ENCODE measurements around the gene APH1B.

The APH1B gene

DNA sequence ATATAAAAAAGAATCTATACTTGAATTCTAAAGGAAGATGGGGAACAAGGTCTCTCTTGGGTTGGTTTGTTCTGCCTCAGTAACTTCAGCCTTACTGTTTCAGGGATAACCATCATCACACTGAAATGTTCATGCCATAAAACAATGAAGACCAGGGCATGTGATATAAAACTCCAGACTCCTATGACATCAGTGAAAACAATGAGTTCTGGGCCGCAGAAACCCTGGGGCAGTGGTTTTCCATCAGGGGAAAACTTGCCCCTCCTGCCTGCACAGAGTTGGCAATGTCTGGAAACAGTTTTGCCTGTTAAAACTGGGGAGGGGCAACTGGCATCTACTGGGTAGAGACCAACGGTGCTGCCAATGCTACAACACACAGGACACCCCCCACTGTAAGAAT, 57.4 kb downstream of the APH1B start:
- no CpG with 5 or more reads among the region's 2 CpGs for WGBS, 2 donors (ENCODE audit: extremely low coverage in 2 of 2, insufficient read length in 2 of 2, insufficient replicate concordance in 1 of 2)
- Histone ChIP-seq H3K27me3 (ENCODE audit: control insufficient read depth in 3 of 3, insufficient read depth in 3 of 3, low read depth in 1 of 3, low read length in 3 of 3) (peaks cover 0 to 26% (median 0%) of the 10 kb centered on the region in 3 experiments), H3K36me3 (replicated peaks in 1 of 2; ENCODE audit: control insufficient read depth in 2 of 2, insufficient read depth in 2 of 2, low read length in 2 of 2) (no peaks in the 10 kb centered on the region)

GRCh38 chr15:63335543-63336240, 58.3 kb downstream of the APH1B start:
- DNase-seq (ENCODE audit: low spot score) = no peak
- H4K91ac ChIP-seq (ENCODE audit: low read depth, low read length, poor library complexity) = no peak overlapping the region
- H3K4ac ChIP-seq (ENCODE audit: low read length) = no peak overlapping the region
- WGBS, 2 donors (ENCODE audit: extremely low coverage in 2 of 2, insufficient read length in 2 of 2, insufficient replicate concordance in 1 of 2) = no CpG with 5 or more reads among the region's 8 CpGs
- H3K36me3 ChIP-seq (replicated peaks in 1 of 2; ENCODE audit: control insufficient read depth in 2 of 2, insufficient read depth in 2 of 2, low read length in 2 of 2) = no peaks in the 10 kb centered on the region
- H3K18ac ChIP-seq (ENCODE audit: low read length) = no peak overlapping the region
- no peaks in the 10 kb centered on the region for H3K9me3 ChIP-seq (replicated peaks in 1 of 2; ENCODE audit: control insufficient read depth in 2 of 2, insufficient read depth in 1 of 2, low read depth in 1 of 2, low read length in 2 of 2)
- no peak overlapping the region for H3K27ac ChIP-seq (replicated peaks; ENCODE audit: low read length)
- H3K79me1 ChIP-seq (ENCODE audit: low read depth, low read length) = no peaks in the 10 kb centered on the region
- no peak overlapping the region for H3K4me3 ChIP-seq (ENCODE audit: low read length in 2 of 2)
- H2BK5ac ChIP-seq (ENCODE audit: low read length) = no peak overlapping the region
- H2AFZ ChIP-seq (ENCODE audit: low read length) = no peak overlapping the region
- no peak overlapping the region for H3K4me2 ChIP-seq (ENCODE audit: insufficient read depth, low read length, poor library complexity, severe bottlenecking)
- H3K27me3 ChIP-seq (ENCODE audit: control insufficient read depth in 3 of 3, insufficient read depth in 3 of 3, low read depth in 1 of 3, low read length in 3 of 3) = peaks cover 0 to 34% (median 0%) of the 10 kb centered on the region in 3 experiments
- H3K9ac ChIP-seq (ENCODE audit: low read depth, low read length, poor library complexity) = no peak overlapping the region
- H4K8ac ChIP-seq (ENCODE audit: low read depth, low read length) = no peak overlapping the region
- no peak overlapping the region for H2AK5ac ChIP-seq (ENCODE audit: low read depth, low read length)
- no peak overlapping the region for H2BK12ac ChIP-seq (ENCODE audit: low read length)
- no peak overlapping the region for H2BK15ac ChIP-seq (ENCODE audit: low read length)
- no peak overlapping the region for H3K23ac ChIP-seq (ENCODE audit: low read depth, low read length, poor library complexity)
- no peak overlapping the region for H3K14ac ChIP-seq (ENCODE audit: low read length)
- no peak overlapping the region for H2BK120ac ChIP-seq (ENCODE audit: low read depth, low read length)
- peaks cover 0 to under 1% of the 10 kb centered on the region in 2 donors for H3K4me1 ChIP-seq (ENCODE audit: control insufficient read depth in 2 of 2, insufficient read depth in 1 of 2, low read depth in 1 of 2, low read length in 2 of 2)

More for the DNA sequence above, 57.4 kb downstream of the APH1B start:
- H4K91ac ChIP-seq (ENCODE audit: low read depth, low read length, poor library complexity) = no peak overlapping the region
- no peak overlapping the region for H3K18ac ChIP-seq (ENCODE audit: low read length)
- no peak overlapping the region for H3K4me3 ChIP-seq (ENCODE audit: low read length in 2 of 2)
- H3K79me1 ChIP-seq (ENCODE audit: low read depth, low read length) = no peaks in the 10 kb centered on the region
- no peaks in the 10 kb centered on the region for H3K9me3 ChIP-seq (replicated peaks in 1 of 2; ENCODE audit: control insufficient read depth in 2 of 2, insufficient read depth in 1 of 2, low read depth in 1 of 2, low read length in 2 of 2)
- no peak overlapping the region for H2BK5ac ChIP-seq (ENCODE audit: low read length)
- H3K4me2 ChIP-seq (ENCODE audit: insufficient read depth, low read length, poor library complexity, severe bottlenecking) = no peak overlapping the region
- H2BK12ac ChIP-seq (ENCODE audit: low read length) = no peak overlapping the region
- no peak overlapping the region for H3K23ac ChIP-seq (ENCODE audit: low read depth, low read length, poor library complexity)
- H2AFZ ChIP-seq (ENCODE audit: low read length) = no peak overlapping the region
- no peak overlapping the region for H3K9ac ChIP-seq (ENCODE audit: low read depth, low read length, poor library complexity)
- H2BK120ac ChIP-seq (ENCODE audit: low read depth, low read length) = no peak overlapping the region
- no peak overlapping the region for H4K8ac ChIP-seq (ENCODE audit: low read depth, low read length)
- H3K4me1 ChIP-seq (ENCODE audit: control insufficient read depth in 2 of 2, insufficient read depth in 1 of 2, low read depth in 1 of 2, low read length in 2 of 2) = no peaks in the 10 kb centered on the region
- DNase-seq (ENCODE audit: low spot score) = no peak
- no peak overlapping the region for H3K4ac ChIP-seq (ENCODE audit: low read length)
- H3K14ac ChIP-seq (ENCODE audit: low read length) = no peak overlapping the region
- no peak overlapping the region for H2BK15ac ChIP-seq (ENCODE audit: low read length)
- no peak overlapping the region for H3K27ac ChIP-seq (replicated peaks; ENCODE audit: low read length)
- no peak overlapping the region for H2AK5ac ChIP-seq (ENCODE audit: low read depth, low read length)

DNA sequence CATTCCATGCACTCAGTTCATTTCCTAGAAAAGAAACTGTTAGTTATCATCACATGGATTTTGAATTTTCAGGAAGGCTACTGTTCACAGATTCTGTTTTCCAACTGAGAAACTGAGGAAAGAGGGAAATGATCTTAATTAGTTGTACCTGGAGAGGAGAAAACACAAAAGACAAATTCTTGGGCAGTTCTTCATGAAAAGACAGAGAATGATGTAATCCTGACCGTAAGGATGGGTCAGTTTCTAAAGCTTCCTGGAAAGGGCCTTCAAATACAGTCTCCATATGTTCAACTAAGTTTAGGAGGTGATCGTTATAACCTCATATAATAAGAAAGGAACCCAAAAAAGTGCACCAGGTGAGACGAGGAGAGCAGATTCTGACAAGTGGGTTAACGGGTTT, 59.6 kb downstream of the APH1B start:
- no peak overlapping the region for H2AFZ ChIP-seq (ENCODE audit: low read length)
- H2BK120ac ChIP-seq (ENCODE audit: low read depth, low read length) = no peak overlapping the region
- H3K27ac ChIP-seq (replicated peaks; ENCODE audit: low read length) = no peak overlapping the region
- H3K18ac ChIP-seq (ENCODE audit: low read length) = no peak overlapping the region
- H3K23ac ChIP-seq (ENCODE audit: low read depth, low read length, poor library complexity) = no peak overlapping the region
- DNase-seq (ENCODE audit: low spot score) = no peak
- H3K27me3 ChIP-seq (ENCODE audit: control insufficient read depth in 3 of 3, insufficient read depth in 3 of 3, low read depth in 1 of 3, low read length in 3 of 3) = peaks cover 0 to 36% (median 0%) of the 10 kb centered on the region in 3 experiments
- H4K91ac ChIP-seq (ENCODE audit: low read depth, low read length, poor library complexity) = no peak overlapping the region
- no peaks in the 10 kb centered on the region for H3K79me1 ChIP-seq (ENCODE audit: low read depth, low read length)
- H3K4me3 ChIP-seq (ENCODE audit: low read length in 2 of 2) = no peak overlapping the region
- peaks cover 0 to 7% of the 10 kb centered on the region in 2 donors for H3K4me1 ChIP-seq (ENCODE audit: control insufficient read depth in 2 of 2, insufficient read depth in 1 of 2, low read depth in 1 of 2, low read length in 2 of 2)
- no CpG with 5 or more reads among the region's 4 CpGs for WGBS, 2 donors (ENCODE audit: extremely low coverage in 2 of 2, insufficient read length in 2 of 2, insufficient replicate concordance in 1 of 2)
- H2AK5ac ChIP-seq (ENCODE audit: low read depth, low read length) = no peak overlapping the region
- no peak overlapping the region for H2BK12ac ChIP-seq (ENCODE audit: low read length)
- H3K4ac ChIP-seq (ENCODE audit: low read length) = no peak overlapping the region
- H4K8ac ChIP-seq (ENCODE audit: low read depth, low read length) = no peak overlapping the region
- no peak overlapping the region for H3K14ac ChIP-seq (ENCODE audit: low read length)
- H3K9me3 ChIP-seq (replicated peaks in 1 of 2; ENCODE audit: control insufficient read depth in 2 of 2, insufficient read depth in 1 of 2, low read depth in 1 of 2, low read length in 2 of 2) = no peaks in the 10 kb centered on the region
- H3K9ac ChIP-seq (ENCODE audit: low read depth, low read length, poor library complexity) = no peak overlapping the region
- no peak overlapping the region for H2BK15ac ChIP-seq (ENCODE audit: low read length)
- H2BK5ac ChIP-seq (ENCODE audit: low read length) = no peak overlapping the region
- H3K36me3 ChIP-seq (replicated peaks in 1 of 2; ENCODE audit: control insufficient read depth in 2 of 2, insufficient read depth in 2 of 2, low read length in 2 of 2) = no peaks in the 10 kb centered on the region
- no peak overlapping the region for H3K4me2 ChIP-seq (ENCODE audit: insufficient read depth, low read length, poor library complexity, severe bottlenecking)

DNA sequence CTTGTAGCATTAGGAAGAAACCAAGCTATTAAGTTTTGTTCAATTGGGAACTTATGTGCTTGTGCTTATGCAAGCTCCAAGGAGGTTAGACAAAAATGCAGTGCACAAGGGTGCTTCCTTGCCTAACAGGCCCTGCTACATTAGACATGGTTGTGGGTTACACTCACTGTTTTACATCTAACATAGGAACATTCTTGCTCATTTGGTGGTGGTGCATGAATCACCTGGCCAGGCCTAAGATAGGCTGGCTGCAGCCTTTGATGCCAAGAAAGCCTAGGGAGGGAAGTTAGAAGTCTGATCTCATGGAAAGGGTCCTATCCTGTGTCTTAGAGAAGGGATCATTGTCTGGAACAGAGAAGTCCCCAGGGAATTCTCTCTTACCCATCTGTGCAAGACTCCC, 60.8 kb downstream of the APH1B start:
- no peak overlapping the region for H3K18ac ChIP-seq (ENCODE audit: low read length)
- H3K9ac ChIP-seq (ENCODE audit: low read depth, low read length, poor library complexity) = no peak overlapping the region
- no peak overlapping the region for H3K4ac ChIP-seq (ENCODE audit: low read length)
- H3K4me1 ChIP-seq (ENCODE audit: control insufficient read depth in 2 of 2, insufficient read depth in 1 of 2, low read depth in 1 of 2, low read length in 2 of 2) = peaks cover 0 to 7% of the 10 kb centered on the region in 2 donors
- no peak overlapping the region for H2BK5ac ChIP-seq (ENCODE audit: low read length)
- no peaks in the 10 kb centered on the region for H3K9me3 ChIP-seq (replicated peaks in 1 of 2; ENCODE audit: control insufficient read depth in 2 of 2, insufficient read depth in 1 of 2, low read depth in 1 of 2, low read length in 2 of 2)
- no peak overlapping the region for H2BK120ac ChIP-seq (ENCODE audit: low read depth, low read length)
- no peak overlapping the region for H3K23ac ChIP-seq (ENCODE audit: low read depth, low read length, poor library complexity)
- H3K14ac ChIP-seq (ENCODE audit: low read length) = no peak overlapping the region
- DNase-seq (ENCODE audit: low spot score) = no peak
- no peak overlapping the region for H2BK15ac ChIP-seq (ENCODE audit: low read length)
- no peak overlapping the region for H2AK5ac ChIP-seq (ENCODE audit: low read depth, low read length)
- H4K8ac ChIP-seq (ENCODE audit: low read depth, low read length) = no peak overlapping the region
- no peak overlapping the region for H3K4me2 ChIP-seq (ENCODE audit: insufficient read depth, low read length, poor library complexity, severe bottlenecking)
- no peak overlapping the region for H4K91ac ChIP-seq (ENCODE audit: low read depth, low read length, poor library complexity)
- no peak overlapping the region for H3K4me3 ChIP-seq (ENCODE audit: low read length in 2 of 2)
- H3K36me3 ChIP-seq (replicated peaks in 1 of 2; ENCODE audit: control insufficient read depth in 2 of 2, insufficient read depth in 2 of 2, low read length in 2 of 2) = no peaks in the 10 kb centered on the region
- H3K27me3 ChIP-seq (ENCODE audit: control insufficient read depth in 3 of 3, insufficient read depth in 3 of 3, low read depth in 1 of 3, low read length in 3 of 3) = peaks cover 0 to 36% (median 0%) of the 10 kb centered on the region in 3 experiments
- H2AFZ ChIP-seq (ENCODE audit: low read length) = no peak overlapping the region
- H2BK12ac ChIP-seq (ENCODE audit: low read length) = no peak overlapping the region
- H3K79me1 ChIP-seq (ENCODE audit: low read depth, low read length) = no peaks in the 10 kb centered on the region
- H3K27ac ChIP-seq (replicated peaks; ENCODE audit: low read length) = no peak overlapping the region
